Stimulated activated CD8-positive, alpha-beta memory T cell treated with anti-CD3 and anti-CD28 coated beads, Interleukin-15, amount 100 ng/mL, for 4 hours (primary cell): ENCODE results near the gene NFATC2IP.

ENCODE experiments used
- DNase-seq, 2 donors: peaks; one replicate each; pipeline ENCODE4 v3.0.0-alpha.2; 2020; ENCODE audit warnings: low read depth in 2 of 2

NFATC2IP gene

DNA sequence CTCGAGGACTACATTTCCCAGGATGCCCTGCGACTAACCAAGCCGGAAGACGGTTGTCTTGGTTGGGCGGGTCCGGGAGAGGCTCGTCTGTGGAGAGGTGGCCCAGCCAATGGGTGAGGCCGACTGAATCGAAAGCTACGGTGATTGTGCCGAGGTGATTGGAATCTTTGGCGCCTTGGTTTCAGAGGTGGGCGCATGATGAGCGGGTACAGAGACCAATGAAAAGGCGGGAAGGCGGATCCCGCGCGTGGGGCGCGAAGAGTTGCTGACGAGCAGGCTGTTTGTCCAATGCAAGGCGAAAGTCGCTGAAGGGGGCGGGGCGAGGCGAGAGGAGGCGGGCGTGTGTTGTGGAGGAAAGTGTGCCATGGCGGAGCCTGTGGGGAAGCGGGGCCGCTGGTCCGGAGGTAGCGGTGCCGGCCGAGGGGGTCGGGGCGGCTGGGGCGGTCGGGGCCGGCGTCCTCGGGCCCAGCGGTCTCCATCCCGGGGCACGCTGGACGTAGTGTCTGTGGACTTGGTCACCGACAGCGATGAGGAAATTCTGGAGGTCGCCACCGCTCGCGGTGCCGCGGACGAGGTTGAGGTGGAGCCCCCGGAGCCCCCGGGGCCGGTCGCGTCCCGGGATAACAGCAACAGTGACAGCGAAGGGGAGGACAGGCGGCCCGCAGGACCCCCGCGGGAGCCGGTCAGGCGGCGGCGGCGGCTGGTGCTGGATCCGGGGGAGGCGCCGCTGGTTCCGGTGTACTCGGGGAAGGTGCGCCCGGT, at the start of gene NFATC2IP:
Gene NFATC2IP (plus strand): TSS at position 290 of the 762 bp plus-strand sequence. CDS start 75 bp downstream, at position 365.
- DNase-seq, result peak; percentile 98 to 100

DNA sequence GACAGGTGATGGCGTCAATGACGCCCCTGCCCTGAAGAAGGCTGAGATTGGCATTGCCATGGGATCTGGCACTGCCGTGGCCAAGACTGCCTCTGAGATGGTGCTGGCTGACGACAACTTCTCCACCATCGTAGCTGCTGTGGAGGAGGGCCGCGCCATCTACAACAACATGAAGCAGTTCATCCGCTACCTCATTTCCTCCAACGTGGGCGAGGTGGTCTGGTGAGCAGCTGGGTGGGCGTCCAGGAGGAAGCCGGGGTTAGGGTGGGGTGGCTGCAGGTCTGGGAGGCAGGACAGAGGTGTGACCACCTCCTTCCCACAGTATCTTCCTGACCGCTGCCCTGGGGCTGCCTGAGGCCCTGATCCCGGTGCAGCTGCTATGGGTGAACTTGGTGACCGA, 48.9 kb upstream of the NFATC2IP start:
- DNase-seq, result no peak

DNA sequence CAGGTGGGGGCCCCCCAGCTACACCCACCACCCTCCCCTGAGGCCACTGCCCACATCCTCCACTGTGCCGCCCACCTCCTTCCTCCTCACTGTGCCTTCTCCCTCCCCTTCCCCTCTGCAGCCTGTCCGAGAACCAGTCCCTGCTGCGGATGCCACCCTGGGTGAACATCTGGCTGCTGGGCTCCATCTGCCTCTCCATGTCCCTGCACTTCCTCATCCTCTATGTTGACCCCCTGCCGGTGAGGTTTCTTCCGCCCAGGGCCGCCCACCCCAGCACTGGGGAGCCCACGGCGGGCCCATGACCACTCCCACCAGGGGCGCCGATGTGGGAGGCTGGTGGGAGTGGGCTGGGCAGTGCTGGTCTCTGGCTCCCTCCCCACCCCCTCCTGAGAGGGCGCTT, 47.8 kb upstream of the NFATC2IP start:
- no peak for DNase-seq

DNA sequence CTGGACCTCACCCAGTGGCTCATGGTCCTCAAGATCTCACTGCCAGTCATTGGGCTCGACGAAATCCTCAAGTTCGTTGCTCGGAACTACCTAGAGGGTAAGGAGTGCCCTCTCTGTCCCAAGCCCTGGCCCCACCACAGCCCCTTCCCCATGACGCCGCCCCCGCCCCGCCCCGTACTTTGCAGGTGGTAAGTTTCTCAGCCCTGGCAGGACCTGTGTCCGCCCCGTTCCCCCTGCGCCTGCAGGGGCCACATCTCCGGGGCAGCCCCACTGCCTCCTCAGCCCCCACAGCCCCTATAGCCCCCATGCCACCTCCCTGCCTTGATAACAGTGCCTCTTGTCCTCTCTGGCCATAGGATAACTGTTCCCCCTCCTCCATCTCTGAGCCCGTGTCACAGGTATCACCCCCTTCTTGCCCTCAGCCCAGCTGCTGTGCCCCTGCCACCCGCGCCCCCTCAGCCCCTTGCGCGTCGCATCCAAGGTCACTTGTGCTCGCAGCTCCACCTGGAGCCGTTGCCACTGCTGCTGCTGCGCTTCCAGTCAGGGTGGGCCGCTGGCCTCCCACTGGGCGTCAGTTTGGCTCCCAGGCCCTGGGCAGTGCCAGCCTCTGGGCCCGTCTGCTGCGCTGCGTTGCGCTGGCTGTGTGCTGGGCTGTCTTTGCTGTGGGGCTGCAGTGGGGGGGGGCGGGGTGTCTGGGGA, 47.2 kb upstream of the NFATC2IP start:
- DNase-seq, result no peak

DNA sequence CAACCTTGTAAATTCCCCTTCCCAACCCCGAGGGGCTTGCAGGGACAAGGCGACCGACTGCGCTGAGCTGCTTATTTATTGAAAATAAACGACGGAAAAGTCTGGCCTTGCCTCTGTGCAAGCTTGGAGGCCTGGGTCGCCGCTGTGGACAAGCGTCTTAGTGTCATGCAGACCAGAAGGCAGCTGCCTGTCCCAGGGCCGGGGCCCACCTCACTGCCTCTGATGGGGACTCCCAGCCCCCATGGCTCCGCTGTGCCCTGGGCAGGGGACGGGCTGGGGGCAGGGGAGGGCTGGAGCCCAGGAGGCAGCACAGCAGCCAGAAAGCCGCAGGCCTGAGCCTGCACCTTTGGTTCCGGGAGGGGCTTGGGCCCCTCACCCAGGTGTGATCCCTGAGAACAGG, 46.4 kb upstream of the NFATC2IP start:
- no peak for DNase-seq

DNA sequence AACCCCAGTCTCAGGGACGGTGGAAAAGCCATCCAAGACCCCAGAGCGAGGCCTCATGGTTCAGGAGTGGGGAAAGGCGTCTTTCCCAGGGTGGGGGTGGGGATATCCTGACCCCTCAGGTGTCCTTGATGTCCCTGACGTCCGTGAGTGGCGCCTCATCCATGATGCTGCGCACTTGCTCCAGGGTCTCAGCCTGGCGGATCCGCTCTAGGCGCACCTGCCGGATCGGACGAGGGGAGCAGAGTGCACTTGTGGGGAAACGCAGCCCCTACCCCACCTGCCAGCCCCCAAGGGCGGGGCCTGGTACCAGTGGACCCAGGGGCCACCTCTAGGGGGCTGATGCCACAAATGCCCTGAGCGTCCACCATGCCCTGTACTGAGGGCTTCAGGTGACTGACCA, 45.9 kb upstream of the NFATC2IP start:
- no peak for DNase-seq

DNA sequence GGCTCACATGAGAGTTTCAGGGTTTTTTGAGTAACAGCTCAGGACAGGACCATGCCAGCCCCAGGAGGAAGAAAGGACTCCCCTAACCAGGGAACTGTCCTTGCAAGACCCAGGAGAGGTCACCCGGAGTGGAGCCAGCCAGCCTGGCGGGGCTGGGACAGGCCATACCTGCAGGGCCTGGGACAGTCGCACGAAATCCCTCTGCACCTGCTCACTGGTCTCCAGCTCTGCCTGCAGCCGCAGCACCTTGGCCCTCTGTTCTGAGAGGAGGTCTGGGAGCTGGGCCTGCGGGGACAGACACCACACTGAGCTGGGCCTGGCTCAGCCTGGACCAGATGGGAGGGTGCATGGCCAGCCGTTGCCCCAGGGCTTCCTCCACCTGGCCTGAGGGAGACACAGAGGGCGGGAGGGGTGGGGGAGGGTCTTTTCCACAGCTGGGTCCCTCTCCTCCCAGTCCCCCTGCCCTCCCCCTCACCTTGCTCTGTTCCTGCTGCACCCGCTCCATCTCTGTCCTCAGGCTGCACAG, 45.4 kb upstream of the NFATC2IP start:
- no peak for DNase-seq

DNA sequence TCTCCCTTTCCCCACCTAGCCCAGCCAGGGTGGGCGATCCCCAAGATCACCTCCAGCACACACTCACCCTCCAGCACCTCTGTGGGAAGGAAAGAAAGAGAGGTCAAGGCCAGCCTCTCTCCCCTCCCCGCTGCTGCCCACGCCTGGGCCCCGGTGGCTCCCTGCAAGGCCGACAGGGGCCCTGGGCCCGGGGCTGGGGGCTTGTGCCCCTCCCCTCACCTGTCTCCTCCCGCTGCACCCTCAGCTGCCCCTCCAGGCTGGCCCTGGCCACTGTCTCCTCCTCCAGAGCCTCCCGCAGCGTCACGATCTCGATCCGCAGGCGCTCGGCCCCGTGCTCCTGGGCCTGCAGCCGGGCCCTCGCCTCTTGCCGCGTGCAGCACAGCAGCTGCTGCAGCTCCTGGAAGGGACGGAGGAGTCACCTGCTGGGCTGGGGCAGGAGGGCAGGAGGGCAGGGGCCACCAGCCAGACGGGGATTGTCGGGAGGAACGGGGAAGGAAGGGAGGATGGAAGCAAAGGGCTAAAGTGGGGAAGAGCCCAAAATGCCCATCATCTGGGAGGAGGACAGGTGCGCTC, 44.9 kb upstream of the NFATC2IP start:
- no peak for DNase-seq

DNA sequence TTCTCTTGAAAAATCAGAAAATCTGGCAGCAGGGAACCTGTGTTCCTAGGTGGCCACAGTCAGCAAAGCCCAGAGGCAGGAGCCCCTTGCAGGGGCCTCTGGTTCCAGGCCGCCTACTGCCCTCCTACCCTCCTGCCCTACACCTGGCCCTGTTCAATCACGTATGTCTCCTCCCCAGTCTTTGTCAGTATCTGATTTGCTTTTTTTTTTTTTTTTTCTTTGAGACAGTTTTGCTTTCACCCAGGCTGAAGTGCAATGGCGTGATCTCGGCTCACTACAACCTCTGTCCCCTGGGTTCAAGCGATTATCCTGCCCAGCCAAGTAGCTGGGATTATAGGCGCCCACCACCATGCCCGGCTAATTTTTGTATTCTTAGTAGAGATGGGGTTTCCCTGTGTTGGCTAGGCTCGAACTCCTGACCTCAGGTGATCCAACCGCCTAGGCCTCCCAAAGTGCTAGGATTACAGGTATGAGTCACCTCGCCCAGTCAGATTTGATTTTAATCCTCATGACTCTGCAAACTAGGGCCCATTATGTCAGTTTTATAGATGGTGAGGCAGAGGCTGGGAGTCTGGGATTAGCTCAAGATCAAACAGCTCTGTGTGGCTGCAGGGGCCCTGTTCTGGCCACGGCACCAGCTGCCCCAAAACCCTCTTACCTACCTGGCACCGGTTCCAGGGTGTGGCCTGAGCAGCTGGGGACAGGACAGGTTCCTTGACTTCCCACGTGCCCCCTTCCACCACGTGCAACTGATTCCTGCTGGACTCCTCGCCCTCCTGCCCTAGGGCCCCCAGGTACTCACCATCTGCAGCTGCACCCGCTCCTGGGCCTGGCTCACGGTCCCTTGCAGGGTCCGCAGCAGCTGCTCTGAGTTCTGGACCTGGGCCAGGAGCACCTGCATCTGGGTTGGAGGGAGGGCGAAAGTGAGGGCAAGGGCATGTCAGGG, 40.4 kb upstream of the NFATC2IP start:
- no peak for DNase-seq

DNA sequence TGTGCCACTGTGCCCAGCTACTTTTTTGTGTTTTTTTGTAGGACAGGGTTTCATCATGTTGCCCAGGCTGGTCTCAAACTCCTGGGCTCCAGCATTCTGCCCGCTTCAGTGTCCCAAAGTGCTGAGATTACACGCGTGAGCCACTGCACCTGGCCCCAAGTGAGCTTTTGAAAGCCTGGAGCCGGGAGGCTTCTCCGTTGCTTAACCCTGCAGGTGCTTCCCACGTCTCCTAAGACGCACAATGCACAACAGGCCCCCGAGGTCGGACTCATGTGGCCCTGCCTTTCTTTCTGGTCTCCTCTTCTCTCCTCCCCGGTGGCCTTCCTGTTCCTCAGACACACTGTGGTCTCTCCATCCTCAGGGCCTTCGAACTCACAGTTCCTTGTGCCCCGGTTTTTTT, 38.2 kb upstream of the NFATC2IP start:
- no peak for DNase-seq

DNA sequence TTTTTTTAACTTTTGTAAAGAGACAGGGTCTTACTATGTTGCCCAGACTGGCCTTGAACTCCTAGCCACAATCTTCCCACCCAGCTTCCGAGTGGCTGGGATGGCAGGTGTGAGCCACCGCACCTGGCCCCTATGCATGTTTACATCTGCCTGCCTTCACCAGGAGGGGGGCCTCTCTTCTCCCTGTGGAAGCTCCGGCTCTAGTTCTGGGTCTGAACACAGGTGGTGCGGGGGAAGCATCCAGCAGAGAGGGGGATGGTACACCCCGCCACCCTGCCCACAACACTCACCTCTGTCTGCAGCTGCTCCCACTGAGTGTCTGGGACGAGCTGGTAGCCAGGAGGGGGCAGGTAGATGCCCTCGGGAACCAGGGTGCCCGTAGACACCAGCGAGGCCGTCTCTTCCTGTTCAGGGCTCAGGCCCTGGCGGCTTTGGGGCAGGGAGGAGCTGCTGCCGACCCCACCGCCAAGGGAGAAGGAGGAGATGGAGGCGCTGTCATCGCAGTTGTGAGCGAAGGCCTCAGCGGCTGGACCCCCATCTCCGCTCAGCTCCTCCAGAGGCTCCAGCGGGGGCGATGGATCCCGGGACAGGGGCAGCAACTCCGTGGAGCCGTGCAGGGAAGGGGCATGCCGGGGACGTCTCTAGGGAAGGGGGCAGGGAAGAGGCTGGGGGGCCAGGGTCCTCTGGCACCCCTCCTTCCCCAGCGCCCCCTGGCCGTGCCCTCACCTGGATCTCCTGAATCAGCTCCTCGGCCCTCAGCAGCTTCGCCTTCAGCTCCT, 36.6 kb upstream of the NFATC2IP start:
- DNase-seq, result no peak

DNA sequence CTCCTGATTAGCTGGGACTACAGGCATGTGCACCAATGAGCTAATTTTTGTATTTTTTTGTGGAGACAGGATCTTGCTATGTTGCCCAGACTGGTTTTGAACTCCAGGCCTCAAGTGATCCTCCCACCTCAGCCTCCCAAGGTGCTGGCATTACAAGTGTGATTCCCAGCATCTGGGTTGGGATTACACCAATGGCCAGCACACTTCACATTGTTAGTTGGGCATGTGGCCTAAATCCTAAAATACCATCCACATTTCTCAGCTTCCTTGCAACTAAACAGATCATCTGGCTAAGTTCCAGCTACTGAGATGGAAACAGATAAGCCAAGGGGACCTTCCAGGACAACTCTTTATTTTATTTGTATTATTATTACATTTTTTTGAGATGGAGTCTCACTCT, 35.6 kb upstream of the NFATC2IP start:
- DNase-seq, result no peak

DNA sequence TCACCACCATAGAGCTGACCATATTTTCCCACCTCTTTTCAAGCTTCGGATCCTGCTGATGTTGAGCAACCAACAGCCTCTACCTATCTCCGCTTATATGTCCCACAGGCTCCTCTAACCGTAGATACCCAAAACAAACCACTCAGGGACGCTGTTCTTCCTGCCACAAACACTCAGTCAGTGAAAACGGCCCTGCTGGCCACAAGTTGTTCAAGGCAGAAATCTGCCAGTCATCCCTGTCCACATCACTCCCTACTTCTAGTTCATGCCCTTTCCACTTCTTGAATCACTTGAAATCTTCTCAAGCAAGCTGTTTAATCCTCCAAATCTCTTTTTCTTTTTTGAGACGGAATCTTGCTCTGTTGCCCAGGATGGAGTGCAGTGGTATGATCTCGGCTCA, 33.6 kb upstream of the NFATC2IP start:
- no peak for DNase-seq

DNA sequence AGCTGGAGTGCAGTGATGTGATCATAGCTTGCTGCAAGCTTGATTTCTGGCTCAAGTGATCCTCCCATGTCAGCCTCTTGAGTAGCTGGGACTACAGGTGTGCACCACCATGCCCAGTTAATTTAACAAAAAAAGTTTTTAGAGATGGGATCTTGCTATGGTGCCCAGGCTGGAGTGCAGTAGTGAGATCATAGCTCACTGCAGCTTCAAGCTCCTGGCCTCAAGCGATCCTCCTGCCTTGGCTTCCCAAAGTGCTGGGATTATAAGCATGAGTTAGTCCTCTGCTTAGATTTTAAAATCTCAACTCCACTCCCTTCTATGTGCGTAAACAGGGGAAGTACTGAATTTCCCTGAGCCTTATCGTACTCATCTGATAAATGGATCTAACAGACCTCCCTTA, 32.0 kb upstream of the NFATC2IP start:
- no peak for DNase-seq

DNA sequence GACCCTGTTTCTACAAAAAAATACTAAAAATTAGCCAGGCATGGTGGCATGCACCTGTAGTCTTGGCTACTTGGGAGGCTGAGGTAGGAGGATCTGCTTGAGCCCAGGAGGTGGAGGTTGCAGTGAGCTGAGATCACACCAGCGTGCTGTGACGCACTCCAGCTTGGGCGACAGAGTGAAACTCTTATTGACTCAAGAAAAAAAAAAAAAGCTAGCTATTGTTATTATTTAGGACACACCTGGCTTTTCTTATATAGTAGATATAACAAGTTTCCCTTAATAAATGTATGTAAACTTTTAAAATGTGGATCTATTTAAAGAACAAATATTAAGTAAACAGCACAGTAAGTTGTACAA, 27.5 kb upstream of the NFATC2IP start:
- DNase-seq, result no peak

DNA sequence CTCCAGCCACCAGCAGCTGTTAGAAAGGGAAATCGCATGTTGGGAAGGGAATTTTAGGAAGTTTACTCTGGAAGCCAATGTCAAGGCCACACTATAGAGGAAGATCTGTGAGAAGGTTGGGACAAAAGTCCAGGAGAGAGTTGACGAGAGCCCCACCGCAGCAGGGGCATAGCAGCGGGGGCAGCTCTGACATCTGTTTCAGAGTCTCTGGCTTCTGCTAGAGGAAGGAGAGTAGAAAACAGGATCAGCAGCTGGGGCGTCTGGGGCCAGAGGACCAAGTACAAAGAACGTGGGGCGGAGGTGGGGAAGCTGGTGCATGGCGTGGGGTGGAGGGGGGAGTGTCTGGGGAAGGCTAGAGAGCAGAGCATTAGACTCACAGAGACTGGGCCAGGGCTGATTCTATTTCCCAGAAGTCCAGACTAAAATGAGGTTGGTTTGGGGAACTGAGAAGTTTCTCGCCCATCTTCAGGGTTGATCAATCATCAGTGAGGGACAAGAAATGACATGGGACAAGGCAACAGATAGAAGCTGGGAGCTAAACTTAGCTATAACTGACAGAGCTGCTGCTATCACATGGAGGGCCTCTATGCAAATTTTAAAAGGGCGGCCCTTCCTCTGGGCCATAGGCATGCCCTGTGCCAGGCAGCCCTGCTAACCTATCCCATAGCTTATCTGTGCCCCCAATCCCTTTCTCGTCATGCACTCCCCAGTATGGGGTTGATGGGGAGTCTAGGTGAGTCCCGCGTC, 26.9 kb upstream of the NFATC2IP start:
- DNase-seq, result no peak

DNA sequence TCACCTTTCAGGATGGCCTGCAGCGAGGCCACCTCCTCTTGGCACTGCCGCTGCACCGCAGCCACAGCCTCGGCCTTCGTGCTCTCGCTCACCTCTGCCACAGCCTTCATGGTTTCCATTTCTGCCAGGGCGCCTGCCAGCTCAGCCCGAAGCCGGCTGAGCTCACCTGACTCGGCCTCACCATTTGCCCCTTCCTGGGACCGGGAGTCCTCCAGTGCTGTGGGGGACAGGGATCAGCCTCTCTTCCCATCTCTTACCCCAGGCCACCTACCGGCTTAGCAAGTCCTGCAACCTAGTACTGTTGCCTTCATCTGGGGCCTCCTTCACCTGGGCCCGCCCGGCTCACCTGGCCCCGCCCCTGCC, 26.4 kb upstream of the NFATC2IP start:
- no peak for DNase-seq

DNA sequence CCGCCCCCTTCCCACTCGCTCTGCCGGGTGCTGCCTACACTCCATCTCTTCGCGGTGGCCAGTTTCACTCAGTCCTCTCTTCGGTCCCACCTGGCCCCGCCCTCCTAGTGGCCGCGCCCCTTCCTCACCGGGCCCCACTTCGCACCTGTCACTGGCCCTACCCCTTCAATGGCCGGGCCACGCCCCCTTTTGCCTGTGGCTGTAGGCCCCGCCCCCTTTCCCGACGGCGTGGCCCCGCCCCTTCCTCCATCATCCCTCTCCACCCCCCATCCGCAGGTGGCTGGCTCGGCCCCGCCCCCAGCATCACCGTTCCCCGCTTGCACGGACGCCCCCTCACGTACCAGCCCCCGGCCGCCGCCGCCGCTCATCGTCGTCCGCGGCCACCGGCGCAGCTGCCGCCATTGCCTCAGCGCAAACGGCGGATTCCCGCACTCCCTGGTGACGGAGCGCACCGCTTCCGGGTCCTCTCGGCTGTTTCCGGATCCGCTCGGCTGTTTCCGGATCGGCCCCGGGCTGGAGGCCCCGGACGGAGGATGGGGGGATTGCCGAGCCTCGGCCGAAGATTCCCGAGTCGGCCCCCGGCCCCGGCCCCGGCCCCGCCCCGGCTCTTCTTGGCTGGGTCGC, 25.9 kb upstream of the NFATC2IP start, which contains the start of gene RABEP2:
Gene RABEP2 (minus strand): TSS at position 477 of the 624 bp plus-strand sequence. CDS start 75 bp downstream, at position 402.
- DNase-seq, result peak; percentile 82 to 88

DNA sequence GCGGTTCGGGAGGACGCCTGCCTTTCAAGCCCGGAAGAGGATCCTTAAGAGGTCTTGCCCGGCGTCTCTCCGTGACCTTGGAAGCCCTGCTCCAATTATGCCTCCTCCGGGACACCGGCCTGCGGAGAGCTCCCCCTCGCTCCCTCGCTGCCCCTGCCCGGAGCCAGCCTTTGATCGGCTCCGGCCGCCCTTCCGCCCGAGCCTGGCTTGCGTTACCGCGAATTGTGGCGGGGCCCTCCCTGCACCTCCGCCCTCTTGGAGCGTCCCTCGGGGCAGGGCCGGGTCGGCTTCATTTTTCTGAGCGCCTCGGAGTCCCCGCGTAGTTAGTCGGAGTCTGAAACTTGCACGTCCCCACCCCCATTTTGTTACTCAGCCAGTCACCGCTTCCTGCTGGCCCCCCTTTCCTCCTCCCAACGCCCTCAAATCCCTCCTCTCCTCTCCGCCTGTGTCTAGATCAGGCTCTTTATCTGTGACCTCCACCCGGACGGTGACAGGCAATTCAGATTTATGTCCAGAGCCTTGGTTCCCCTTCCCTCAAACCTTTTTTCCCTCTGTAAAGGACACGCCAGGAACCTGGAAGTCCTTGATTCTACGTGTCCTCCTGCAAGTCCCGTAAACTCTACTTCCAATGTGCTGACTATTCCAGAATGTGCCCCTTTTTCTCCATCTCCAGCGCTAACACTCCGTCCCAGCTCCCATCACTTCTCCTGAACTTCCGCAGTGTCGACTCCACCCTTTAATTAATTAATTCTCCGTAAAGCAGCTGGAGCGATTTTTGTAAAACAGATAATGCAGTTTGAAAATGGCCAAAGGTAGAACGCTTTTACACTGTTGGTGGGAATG, 25.1 kb upstream of the NFATC2IP start:
- DNase-seq, result peak; percentile 59 to 69
